GM12873 (cell line): ENCODE results near the gene LUZP1.

Experiments used
- CTCF ChIP-seq: IDR thresholded peaks from 2 replicates; pipeline ENCODE4 v1.5.1; 2012; ENCODE audit warnings: low read depth, mild to moderate bottlenecking, moderate library complexity, low read length, control low read depth; ENCODE audit not compliant: insufficient read depth; ENCODE audit errors: missing control alignments

LUZP1 gene

GRCh38 chr1:23040509-23040908 is 128.1 kb downstream of the LUZP1 start:
- no peak for TF ChIP-seq CTCF

DNA sequence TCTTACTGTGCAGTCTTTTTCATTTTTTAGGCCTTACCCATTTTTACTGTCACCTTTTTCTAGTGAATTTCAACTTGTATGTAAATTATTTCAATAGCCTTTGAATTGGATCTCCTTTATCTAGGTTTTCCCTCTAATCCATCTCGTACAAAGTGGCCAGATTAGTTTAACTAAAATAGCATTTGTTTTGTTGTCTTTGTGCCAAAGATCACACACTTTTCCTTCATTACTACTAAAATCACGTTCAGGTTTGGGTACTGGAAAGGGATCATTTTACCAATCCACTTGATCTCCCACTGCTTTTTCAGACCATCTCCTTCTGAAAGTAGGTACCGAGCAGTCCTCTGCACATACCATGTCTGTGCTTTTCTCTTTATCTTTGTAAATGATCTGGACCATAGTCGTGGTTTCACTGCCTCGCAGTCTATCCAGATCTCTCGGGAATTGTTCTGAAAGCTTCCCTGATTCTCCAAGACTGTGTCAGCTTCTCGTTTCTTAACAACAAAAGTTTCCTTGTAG is 129.3 kb downstream of the LUZP1 start:
- no peak for TF ChIP-seq CTCF

GRCh38 chr1:23037081-23037740 is 131.4 kb downstream of the LUZP1 start:
- no peak for TF ChIP-seq CTCF

GRCh38 chr1:23035823-23036452 is 132.7 kb downstream of the LUZP1 start:
- no peak for TF ChIP-seq CTCF
